HS-5 (cell line): ENCODE data around the gene SPO11.

Source experiments
- DNase-seq: peaks from one replicate; pipeline ENCODE4 v3.0.0-alpha.2; 2012; ENCODE audit warnings: low read depth

The SPO11 gene

DNA sequence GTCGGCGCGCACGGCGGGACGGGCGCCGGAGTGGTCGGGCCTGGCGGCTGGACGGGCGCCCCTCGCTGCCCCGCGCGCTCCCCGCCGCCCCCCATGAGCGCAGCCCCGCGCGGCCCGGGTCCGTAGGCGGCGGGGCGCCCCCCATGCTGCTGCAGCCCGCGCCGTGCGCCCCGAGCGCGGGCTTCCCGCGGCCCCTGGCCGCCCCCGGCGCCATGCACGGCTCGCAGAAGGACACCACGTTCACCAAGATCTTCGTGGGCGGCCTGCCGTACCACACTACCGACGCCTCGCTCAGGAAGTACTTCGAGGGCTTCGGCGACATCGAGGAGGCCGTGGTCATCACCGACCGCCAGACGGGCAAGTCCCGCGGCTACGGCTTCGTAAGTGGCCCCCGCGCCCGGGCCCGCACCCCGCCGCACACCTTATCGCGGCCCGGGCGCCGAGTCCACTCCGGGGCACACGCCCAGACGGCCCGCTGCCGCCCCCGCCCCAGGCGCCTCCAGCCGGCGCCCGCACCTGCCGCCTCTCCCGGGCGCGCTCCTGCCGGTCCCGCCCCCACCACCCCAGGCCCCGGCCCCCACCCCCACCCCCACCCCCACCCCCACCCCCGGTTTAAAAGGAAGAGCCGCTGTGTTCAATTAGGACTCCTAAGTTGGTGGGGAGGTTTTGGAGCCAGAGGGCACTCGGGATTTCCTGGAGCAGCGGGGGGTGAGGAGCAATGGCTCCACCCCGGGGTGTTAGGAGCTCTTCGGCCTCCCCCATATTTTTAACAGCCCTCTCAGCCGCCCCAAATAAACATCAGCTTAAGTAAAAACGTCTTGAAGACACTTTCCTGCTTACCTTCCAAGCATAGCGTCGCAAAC lies 62.1 kb downstream of the SPO11 start:
- no peak for DNase-seq

- no peak for DNase-seq
Measured at GRCh38 chr20:57392512-57393271, 63.1 kb downstream of the SPO11 start.
